Neural progenitor cell (in vitro differentiated cells): ENCODE measurements around the gene UNC5B. TPM values are rescaled to one million over a fixed set of nuclear protein-coding genes. Genes with fewer than 3 reads are reported as not detected.

Source experiments
- DNase-seq: peaks from one replicate; pipeline ENCODE4 v3.0.0-alpha.2; 2016; ENCODE audit warnings: low spot score
- H2AFZ ChIP-seq: fragments of 200-600 bp; sonication (generic); replicated peaks from 2 replicates; pipeline ENCODE4 v1.6.1; 2016; ENCODE audit warnings: antibody characterized with exemption
- H3F3A ChIP-seq: fragments of 200-600 bp; sonication (generic); 2 replicates; pipeline ENCODE4 v1.6.1; 2016; ENCODE audit warnings: antibody characterized with exemption, low read depth
- H3K27ac ChIP-seq: fragments of 200-600 bp; sonication (generic); 2 replicates; pipeline ENCODE4 v1.5.1; 2016; ENCODE audit warnings: mild to moderate bottlenecking
- H3K27me3 ChIP-seq: fragments of 200-600 bp; sonication (generic); 2 replicates; pipeline ENCODE4 v1.6.1; 2016; ENCODE audit warnings: mild to moderate bottlenecking, moderate library complexity
- H3K36me3 ChIP-seq: fragments of 200-600 bp; sonication (generic); 2 replicates; pipeline ENCODE4 v1.5.1; 2016
- H3K4me1 ChIP-seq: fragments of 200-600 bp; sonication (generic); 2 replicates; pipeline ENCODE4 v1.6.1; 2016; ENCODE audit warnings: mixed run types
- H3K4me2 ChIP-seq: fragments of 200-600 bp; sonication (generic); 2 replicates; pipeline ENCODE4 v1.6.1; 2016
- H3K4me3 ChIP-seq: fragments of 200-600 bp; sonication (generic); 2 replicates; pipeline ENCODE4 v1.5.1; 2016
- H3K79me2 ChIP-seq: fragments of 200-600 bp; sonication (generic); 2 replicates; pipeline ENCODE4 v1.6.1; 2016; ENCODE audit warnings: low read depth
- H3K9ac ChIP-seq: fragments of 200-600 bp; sonication (generic); 2 replicates; pipeline ENCODE4 v1.6.1; 2016
- H3K9me3 ChIP-seq: fragments of 200-600 bp; sonication (generic); 2 replicates; pipeline ENCODE4 v1.5.1; 2016; ENCODE audit warnings: low read depth
- H4K20me1 ChIP-seq: fragments of 200-600 bp; sonication (generic); 2 replicates; pipeline ENCODE4 v1.6.1; 2016; ENCODE audit warnings: low read depth
- H3K27ac Mint-ChIP-seq: 3 replicates; pipeline ENCODE4 v1.8.0; 2021; ENCODE audit warnings: mixed read lengths
- H3K27me3 Mint-ChIP-seq: 2 replicates; pipeline ENCODE4 v1.8.0; 2022; ENCODE audit warnings: low read depth, mild to moderate bottlenecking, inconsistent platforms, moderate library complexity, mixed read lengths; ENCODE audit not compliant: insufficient read depth
- H3K36me3 Mint-ChIP-seq: 3 replicates; pipeline ENCODE4 v1.8.0; 2021; ENCODE audit warnings: mixed read lengths
- H3K4me1 Mint-ChIP-seq: 3 replicates; pipeline ENCODE4 v1.8.0; 2021; ENCODE audit warnings: mixed read lengths
- H3K4me3 Mint-ChIP-seq: 3 replicates; pipeline ENCODE4 v1.8.0; 2021; ENCODE audit warnings: mild to moderate bottlenecking, moderate library complexity, mixed read lengths
- H3K9me3 Mint-ChIP-seq: 3 replicates; pipeline ENCODE4 v1.8.0; 2020; ENCODE audit warnings: mixed read lengths
- EZH2 ChIP-seq: fragments of 200-600 bp; sonication (generic); IDR thresholded peaks from 2 replicates; pipeline ENCODE4 v1.6.1; 2017; ENCODE audit warnings: antibody characterized with exemption, mild to moderate bottlenecking, moderate library complexity
- EZH2phosphoT487 ChIP-seq: fragments of 200-600 bp; sonication (generic); IDR thresholded peaks from 2 replicates; pipeline ENCODE4 v1.6.1; 2017; ENCODE audit warnings: antibody characterized with exemption
- total RNA-seq: library from RNA; depleted of rRNA; stranded (reverse); fragments of >200 nt; gene quantifications from 2 replicates; pipeline ENCODE4 v1.2.3, GENCODE V29; 2015; ENCODE audit warnings: low replicate concordance
- TF ChIP-seq, protein P1 (sequence below): fragments of 200-600 bp; sonication (generic); IDR thresholded peaks from 2 replicates; pipeline ENCODE4 v1.5.1; 2017; ENCODE audit warnings: antibody characterized with exemption, mild to moderate bottlenecking

The UNC5B gene
- total RNA-seq, 1 donor from 2014 or later: 3.3 TPM

DNA sequence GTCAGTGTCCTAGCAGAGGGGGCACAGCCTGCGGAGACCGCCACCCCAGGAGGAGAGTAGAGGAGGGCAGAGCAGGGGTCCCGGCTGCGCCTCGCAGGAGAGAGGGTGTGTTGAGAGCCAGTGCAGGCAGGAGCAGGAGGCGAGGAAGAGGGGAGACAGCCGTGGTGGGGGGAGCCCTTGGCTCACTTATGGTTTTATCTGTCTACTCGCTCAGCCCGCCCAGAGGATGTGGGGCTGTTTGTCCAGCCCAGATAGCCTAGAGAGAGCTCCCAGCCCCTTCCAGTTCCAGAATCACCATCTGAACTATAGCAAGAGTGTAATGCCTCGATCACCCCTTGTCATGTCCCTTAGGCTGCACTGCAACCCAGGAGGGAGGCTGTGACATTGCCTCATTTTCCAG, 133.3 kb downstream of the UNC5B start:
- Mint-ChIP-seq H3K9me3 (no peaks in the 10 kb centered on the region), H3K4me1 (peaks cover 48% of the 10 kb centered on the region), H3K27ac (peak overlapping the region; percentile 95), H3K36me3 (no peaks in the 10 kb centered on the region), H3K4me3 (no peak overlapping the region), H3K27me3 (peaks cover 8% of the 10 kb centered on the region)
- H3K4me2 ChIP-seq: no peak overlapping the region
- TF ChIP-seq EZH2: no peak
- no peak for TF ChIP-seq EZH2phosphoT487
- TF ChIP-seq, protein P1, sequence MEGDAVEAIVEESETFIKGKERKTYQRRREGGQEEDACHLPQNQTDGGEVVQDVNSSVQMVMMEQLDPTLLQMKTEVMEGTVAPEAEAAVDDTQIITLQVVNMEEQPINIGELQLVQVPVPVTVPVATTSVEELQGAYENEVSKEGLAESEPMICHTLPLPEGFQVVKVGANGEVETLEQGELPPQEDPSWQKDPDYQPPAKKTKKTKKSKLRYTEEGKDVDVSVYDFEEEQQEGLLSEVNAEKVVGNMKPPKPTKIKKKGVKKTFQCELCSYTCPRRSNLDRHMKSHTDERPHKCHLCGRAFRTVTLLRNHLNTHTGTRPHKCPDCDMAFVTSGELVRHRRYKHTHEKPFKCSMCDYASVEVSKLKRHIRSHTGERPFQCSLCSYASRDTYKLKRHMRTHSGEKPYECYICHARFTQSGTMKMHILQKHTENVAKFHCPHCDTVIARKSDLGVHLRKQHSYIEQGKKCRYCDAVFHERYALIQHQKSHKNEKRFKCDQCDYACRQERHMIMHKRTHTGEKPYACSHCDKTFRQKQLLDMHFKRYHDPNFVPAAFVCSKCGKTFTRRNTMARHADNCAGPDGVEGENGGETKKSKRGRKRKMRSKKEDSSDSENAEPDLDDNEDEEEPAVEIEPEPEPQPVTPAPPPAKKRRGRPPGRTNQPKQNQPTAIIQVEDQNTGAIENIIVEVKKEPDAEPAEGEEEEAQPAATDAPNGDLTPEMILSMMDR: no peak
- H3F3A ChIP-seq: peaks cover 12% of the 10 kb centered on the region
- no peaks in the 10 kb centered on the region for H3K27me3 ChIP-seq
- H2AFZ ChIP-seq: no peak overlapping the region
- no peaks in the 10 kb centered on the region for H4K20me1 ChIP-seq
- no peaks in the 10 kb centered on the region for H3K79me2 ChIP-seq
- no peaks in the 10 kb centered on the region for H3K9me3 ChIP-seq
- H3K4me1 ChIP-seq: peaks cover 19% of the 10 kb centered on the region
- H3K4me3 ChIP-seq: no peak overlapping the region
- H3K36me3 ChIP-seq: no peaks in the 10 kb centered on the region
- H3K27ac ChIP-seq: no peak overlapping the region
- H3K9ac ChIP-seq: no peak overlapping the region
- DNase-seq: no peak

DNA sequence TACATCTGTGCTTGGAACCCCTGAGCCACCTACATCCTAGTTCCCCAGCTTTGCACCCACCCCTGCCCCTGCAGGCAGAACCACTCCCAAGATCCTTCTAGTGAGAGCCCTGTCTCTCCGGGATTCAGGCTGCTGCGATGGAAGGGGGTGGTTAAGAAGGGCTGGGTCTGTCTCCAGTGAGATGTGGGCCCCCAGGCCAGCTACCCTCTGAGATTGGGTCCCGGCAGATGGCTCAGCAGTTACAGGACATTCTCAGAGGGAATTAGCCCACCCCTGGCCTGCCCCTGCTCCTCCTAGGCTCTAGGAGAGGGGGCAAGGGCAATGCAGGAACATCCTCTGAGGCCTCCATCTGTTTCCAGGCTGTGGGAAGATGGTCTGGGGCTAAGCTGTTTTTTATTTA, 134.4 kb downstream of the UNC5B start:
- H3K4me1 ChIP-seq: peaks cover 19% of the 10 kb centered on the region
- no peak overlapping the region for H3K27ac ChIP-seq
- no peaks in the 10 kb centered on the region for H3K79me2 ChIP-seq
- H3K9ac ChIP-seq: no peak overlapping the region
- no peaks in the 10 kb centered on the region for H3K9me3 ChIP-seq
- Mint-ChIP-seq H3K4me3 (no peak overlapping the region), H3K36me3 (no peaks in the 10 kb centered on the region), H3K27ac (peak overlapping the region; percentile 76), H3K9me3 (no peaks in the 10 kb centered on the region), H3K27me3 (peaks cover 8% of the 10 kb centered on the region), H3K4me1 (peaks cover 42% of the 10 kb centered on the region)
- H3F3A ChIP-seq: peaks cover 12% of the 10 kb centered on the region
- no peak overlapping the region for H3K4me3 ChIP-seq
- H3K27me3 ChIP-seq: no peaks in the 10 kb centered on the region
- no peak for DNase-seq
- H4K20me1 ChIP-seq: no peaks in the 10 kb centered on the region
- H3K36me3 ChIP-seq: no peaks in the 10 kb centered on the region
- TF ChIP-seq EZH2: no peak
- TF ChIP-seq, protein P1: no peak
- no peak overlapping the region for H2AFZ ChIP-seq
- H3K4me2 ChIP-seq: no peak overlapping the region

DNA sequence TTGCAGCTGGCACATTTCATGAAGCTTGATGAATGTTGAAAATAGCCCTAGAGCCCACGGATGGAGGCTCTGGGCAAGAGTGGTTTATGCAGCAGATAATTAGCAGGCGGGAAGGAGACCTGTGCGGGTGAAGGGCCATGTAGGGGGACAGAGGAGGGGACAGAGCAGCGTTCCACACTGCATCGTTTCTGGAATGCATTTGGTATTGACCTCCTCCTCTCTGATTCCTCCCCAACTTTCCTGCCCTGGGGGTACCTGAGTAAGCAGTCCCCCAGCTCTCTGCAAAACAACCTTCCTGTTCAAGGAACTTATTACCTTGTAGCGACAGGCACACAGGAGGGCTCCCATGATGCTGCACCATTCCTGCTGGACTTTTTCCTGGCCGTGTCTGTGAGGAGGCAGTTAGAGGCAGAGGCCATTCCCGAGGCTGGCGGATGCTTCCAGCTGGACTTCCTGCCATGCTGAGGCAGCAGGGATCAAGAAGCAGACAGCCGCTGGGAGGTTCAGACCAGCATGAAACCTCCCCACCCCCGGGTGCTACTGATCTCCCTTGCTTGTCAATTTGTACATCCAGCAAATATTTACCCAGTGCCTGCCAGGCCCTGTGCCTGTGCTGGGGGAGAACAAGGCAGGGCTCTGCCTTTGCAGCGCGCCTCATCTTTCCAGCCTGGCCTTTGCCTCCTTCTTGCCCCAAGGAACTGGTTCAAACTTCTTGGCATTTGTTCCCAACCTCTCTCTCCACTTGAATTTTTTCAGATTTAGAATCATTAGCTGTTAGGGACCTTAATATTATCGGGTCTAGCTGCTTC, 135.4 kb downstream of the UNC5B start:
- Histone ChIP-seq H3K27me3 (no peaks in the 10 kb centered on the region), H3K4me3 (no peak overlapping the region), H3K9me3 (no peaks in the 10 kb centered on the region), H4K20me1 (no peaks in the 10 kb centered on the region), H3K79me2 (no peaks in the 10 kb centered on the region), H3K4me1 (peaks cover 19% of the 10 kb centered on the region), H3K27ac (no peak overlapping the region), H3K9ac (no peak overlapping the region), H3K4me2 (no peak overlapping the region), H3K36me3 (no peaks in the 10 kb centered on the region), H2AFZ (no peak overlapping the region), H3F3A (peaks cover 12% of the 10 kb centered on the region)
- Mint-ChIP-seq H3K27ac (peak overlapping the region; percentile 50), H3K4me3 (no peak overlapping the region), H3K4me1 (peaks cover 32% of the 10 kb centered on the region), H3K9me3 (no peaks in the 10 kb centered on the region), H3K27me3 (peaks cover 6% of the 10 kb centered on the region), H3K36me3 (no peaks in the 10 kb centered on the region)
- no peak for DNase-seq
- TF ChIP-seq EZH2 (no peak), EZH2phosphoT487 (no peak)
- TF ChIP-seq, protein P1: no peak
